ENCODE data around the gene FHDC1.

- TF ChIP-seq REST (IDR thresholded peaks at IDR 0.05; ENCODE audit: insufficient read depth in 1 of 2, low read depth in 2 of 2, low read length in 2 of 2) (no peak), SIN3A (IDR thresholded peaks at IDR 0.05; ENCODE audit: borderline replicate concordance, insufficient read depth, low read length) (no peak)
These were observed 9.5 kb downstream of the FHDC1 start for GRCh38 chr4:152945639-152946038.
